SU-DHL-6 (cell line): ENCODE measurements around the gene CD1E.

Experiments
- H2AFZ ChIP-seq: fragments of 200-600 bp; sonication (generic); 2 replicates; pipeline ENCODE4 v1.6.1; 2014; ENCODE audit warnings: low read depth, mild to moderate bottlenecking, moderate library complexity, mixed read lengths, antibody characterized with exemption, low read length; ENCODE audit not compliant: severe bottlenecking
- H3F3A ChIP-seq: fragments of 200-600 bp; shearing (Covaris generic); 2 replicates; pipeline ENCODE4 v1.6.0; 2016; ENCODE audit warnings: antibody characterized with exemption, mild to moderate bottlenecking; ENCODE audit not compliant: insufficient read depth
- H3K27ac ChIP-seq: fragments of 200-600 bp; sonication (generic); 2 replicates; pipeline ENCODE4 v1.5.1; 2016; ENCODE audit warnings: low read depth, mild to moderate bottlenecking, low read length, moderate library complexity, mixed read lengths
- H3K27me3 ChIP-seq: fragments of 200-600 bp; sonication (generic), shearing (Covaris generic); 2 replicates; pipeline ENCODE4 v1.6.0; 2014; ENCODE audit warnings: mild to moderate bottlenecking, low read length
- H3K36me3 ChIP-seq: fragments of 200-600 bp; sonication (generic); 2 replicates; pipeline ENCODE4 v1.6.1; 2014; ENCODE audit warnings: mild to moderate bottlenecking, low read length, mixed read lengths
- H3K4me2 ChIP-seq: fragments of 300-600, 200-600 bp; shearing (Covaris generic), sonication (generic); 2 replicates; pipeline ENCODE4 v1.6.0; 2014; ENCODE audit warnings: low read length, low read depth, mild to moderate bottlenecking; ENCODE audit not compliant: poor library complexity, severe bottlenecking
- H3K4me3 ChIP-seq: fragments of 200-600 bp; sonication (generic); 2 replicates; pipeline ENCODE4 v1.5.1; 2014; ENCODE audit warnings: antibody characterized with exemption, low read length, mild to moderate bottlenecking, mixed read lengths; ENCODE audit not compliant: insufficient read depth, poor library complexity, severe bottlenecking
- H3K79me2 ChIP-seq: fragments of 200-600 bp; sonication (generic); 2 replicates; pipeline ENCODE4 v1.6.1; 2014; ENCODE audit warnings: mild to moderate bottlenecking, low read length, moderate library complexity; ENCODE audit not compliant: insufficient read depth
- H3K9ac ChIP-seq: fragments of 200-600 bp; sonication (generic); 2 replicates; pipeline ENCODE4 v1.7.0; 2014; ENCODE audit warnings: mild to moderate bottlenecking, low read length
- H3K9me2 ChIP-seq: fragments of 200-600 bp; sonication (generic); replicated peaks from 2 replicates; pipeline ENCODE4 v1.6.1; 2014; ENCODE audit warnings: low read length; ENCODE audit not compliant: insufficient read depth
- H3K9me3 ChIP-seq: fragments of 200-600 bp; sonication (generic); 2 replicates; pipeline ENCODE4 v1.6.1; 2014; ENCODE audit warnings: low read length, mixed read lengths; ENCODE audit not compliant: insufficient read depth
- H4K20me1 ChIP-seq: fragments of 200-600 bp; sonication (generic); 2 replicates; pipeline ENCODE4 v1.6.1; 2014; ENCODE audit warnings: low read depth, mild to moderate bottlenecking, antibody characterized with exemption, low read length, moderate library complexity, mixed read lengths
- CTCF ChIP-seq: fragments of 200-600 bp; sonication (generic); IDR thresholded peaks from one replicate; pipeline ENCODE4 v1.5.1; 2017; ENCODE audit warnings: antibody characterized with exemption, mild to moderate bottlenecking, low read length, moderate library complexity; ENCODE audit not compliant: insufficient read depth, poor library complexity, severe bottlenecking
- EZH2phosphoT487 ChIP-seq: fragments of 200-600 bp; sonication (generic), shearing (Covaris generic); conservative IDR thresholded peaks from 2 replicates; pipeline ENCODE4 v1.6.1; 2018; ENCODE audit warnings: mild to moderate bottlenecking, antibody characterized with exemption, low read length, moderate library complexity, mixed read lengths

Gene CD1E

GRCh38 chr1:158357441-158357840 is 3.7 kb downstream of the CD1E start:
- Histone ChIP-seq H3K79me2 (no peaks in the 10 kb centered on the region), H3K9me2 (no peaks in the 10 kb centered on the region), H3F3A (no peaks in the 10 kb centered on the region), H3K9ac (no peak overlapping the region), H3K4me2 (no peak overlapping the region), H3K27me3 (no peaks in the 10 kb centered on the region), H3K9me3 (no peaks in the 10 kb centered on the region), H2AFZ (no peak overlapping the region), H3K4me3 (no peak overlapping the region), H3K27ac (no peak overlapping the region), H4K20me1 (no peaks in the 10 kb centered on the region), H3K36me3 (no peaks in the 10 kb centered on the region)
- TF ChIP-seq CTCF (no peak), EZH2phosphoT487 (no peak)

GRCh38 chr1:158362482-158362881 is 8.8 kb downstream of the CD1E start:
- no peak overlapping the region for H3K4me3 ChIP-seq
- H3K27me3 ChIP-seq = no peaks in the 10 kb centered on the region
- no peak overlapping the region for H3K27ac ChIP-seq
- H3F3A ChIP-seq = no peaks in the 10 kb centered on the region
- H3K9me3 ChIP-seq = no peaks in the 10 kb centered on the region
- H4K20me1 ChIP-seq = no peaks in the 10 kb centered on the region
- no peaks in the 10 kb centered on the region for H3K9me2 ChIP-seq
- H3K4me2 ChIP-seq = no peak overlapping the region
- no peak overlapping the region for H3K9ac ChIP-seq
- H2AFZ ChIP-seq = no peak overlapping the region
- H3K36me3 ChIP-seq = no peaks in the 10 kb centered on the region
- H3K79me2 ChIP-seq = no peaks in the 10 kb centered on the region
- TF ChIP-seq EZH2phosphoT487 (no peak), CTCF (no peak)

GRCh38 chr1:158362941-158363340 is 9.2 kb downstream of the CD1E start:
- no peaks in the 10 kb centered on the region for H3F3A ChIP-seq
- H2AFZ ChIP-seq = no peak overlapping the region
- no peaks in the 10 kb centered on the region for H3K79me2 ChIP-seq
- H3K36me3 ChIP-seq = no peaks in the 10 kb centered on the region
- TF ChIP-seq CTCF (no peak), EZH2phosphoT487 (no peak)
- no peak overlapping the region for H3K4me2 ChIP-seq
- no peaks in the 10 kb centered on the region for H4K20me1 ChIP-seq
- H3K27me3 ChIP-seq = no peaks in the 10 kb centered on the region
- H3K9me2 ChIP-seq = no peaks in the 10 kb centered on the region
- H3K27ac ChIP-seq = no peak overlapping the region
- H3K4me3 ChIP-seq = no peak overlapping the region
- H3K9me3 ChIP-seq = no peaks in the 10 kb centered on the region
- no peak overlapping the region for H3K9ac ChIP-seq
